K562 (cell line): Measurements from ENCODE around the gene POLR3GL. TPM values are rescaled to one million over a fixed set of nuclear protein-coding genes. Genes with fewer than 3 reads are reported as not detected.
A peak's percentile ranks its signal among the peaks of the same experiment; 100 is the strongest.

Source experiments
- ARID2 ChIP-seq: fragments of 450-650 bp; IDR thresholded peaks from 2 replicates; pipeline ENCODE4 v1.6.1; 2017; ENCODE audit warnings: antibody characterized with exemption, mild to moderate bottlenecking
- CEBPG ChIP-seq, 3 experiments: fragments of 200-800 bp in 1 of 3; sonication (Bioruptor generic) in 1 of 3; sonication (generic) in 1 of 3; formaldehyde crosslinking in 1 of 3; IDR thresholded peaks in 2 of 3; conservative IDR thresholded peaks in 1 of 3; 2 replicates each; pipeline versions ENCODE4 v1.6.1 to v1.8.0; 2016 to 2022; ENCODE audit warnings: missing compliant biosample characterization in 2 of 3, missing genetic modification characterization in 2 of 3, mild to moderate bottlenecking in 1 of 3, missing genetic modification reagents in 1 of 3
- ELF1 ChIP-seq: fragments of 200-800 bp; sonication (Bioruptor generic); IDR thresholded peaks from 2 replicates; pipeline ENCODE4 v1.6.1; 2016; ENCODE audit warnings: missing genetic modification characterization, missing compliant biosample characterization
- GATAD2A ChIP-seq: fragments of 450-650 bp; IDR thresholded peaks from 2 replicates; pipeline ENCODE4 v1.6.1; 2017
- HCFC1 ChIP-seq: IDR thresholded peaks from 2 replicates; pipeline ENCODE4 v1.6.1; 2012; ENCODE audit warnings: low read depth, low read length, improper control_type of control experiment
- HIVEP1 ChIP-seq: fragments of 250-450 bp; sonication (Bioruptor Pico); IDR thresholded peaks from 2 replicates; pipeline ENCODE4 v1.4.0; 2020; ENCODE audit warnings: mild to moderate bottlenecking
- MTA3 ChIP-seq: fragments of 450-650 bp; formaldehyde crosslinking; IDR thresholded peaks from 2 replicates; pipeline ENCODE4 v1.6.1; 2017; ENCODE audit warnings: mild to moderate bottlenecking, borderline replicate concordance
- MXI1 ChIP-seq: IDR thresholded peaks from 2 replicates; pipeline ENCODE4 v1.6.1; 2011; ENCODE audit warnings: low read depth, mild to moderate bottlenecking, improper control_type of control experiment, low read length
- NEUROD1 ChIP-seq: fragments of 150-350 bp; IDR thresholded peaks from 2 replicates; pipeline ENCODE4 v1.6.1; 2014; ENCODE audit warnings: borderline replicate concordance, low read length, low read depth; ENCODE audit not compliant: partially characterized antibody
- NFRKB ChIP-seq: fragments of 450-650 bp; IDR thresholded peaks from 2 replicates; pipeline ENCODE4 v1.6.1; 2016; ENCODE audit warnings: low read depth
- RUNX1 ChIP-seq: sonication (generic); IDR thresholded peaks from 2 replicates; pipeline ENCODE4 v1.6.1; 2016; ENCODE audit warnings: antibody characterized with exemption, low read depth
- TAL1 ChIP-seq: fragments of 450-650 bp; IDR thresholded peaks from 2 replicates; pipeline ENCODE4 v1.6.1; 2016; ENCODE audit warnings: mild to moderate bottlenecking
- ZC3H4 ChIP-seq: sonication (generic); formaldehyde crosslinking; IDR thresholded peaks from 2 replicates; pipeline ENCODE4 v1.9.0; 2021; ENCODE audit warnings: missing genetic modification reagents, borderline replicate concordance
- ZNF354B ChIP-seq: fragments of 250-450 bp; sonication (Bioruptor Pico); IDR thresholded peaks from 2 replicates; pipeline ENCODE4 v1.4.0; 2020
- ZNF644 ChIP-seq: fragments of 200-800 bp; sonication (Bioruptor generic); IDR thresholded peaks from 2 replicates; pipeline ENCODE4 v1.6.1; 2016; ENCODE audit warnings: low read depth, missing genetic modification characterization, missing compliant biosample characterization
- ZNF668 ChIP-seq: fragments of 250-450 bp; sonication (Bioruptor Pico); IDR thresholded peaks from 2 replicates; pipeline ENCODE4 v1.8.0; 2022; ENCODE audit warnings: mild to moderate bottlenecking, inconsistent platforms
- polyA plus RNA-seq, 8 experiments: library from polyadenylated mRNA; depleted of rRNA in 4 of 8; stranded (reverse) in 5 of 8; unstranded in 3 of 8; fragments of >200 nt; fragmentation: Nextera tagmentation in 2 of 8; fragmentation: Illumina TruSeq in 1 of 8; extraction: Ambion mirVana in 2 of 8; extraction: Trizol in 1 of 8; gene quantifications; 2 replicates each; pipeline versions ENCODE4 v1.2.1 to v1.2.3, GENCODE V29; 2011 to 2014; ENCODE audit warnings: inconsistent platforms in 1 of 8, missing spikeins in 1 of 8
- total RNA-seq, 7 experiments: library from RNA; depleted of rRNA in 6 of 7; stranded (reverse); fragments of >200 nt in 6 of 7; fragmentation: Illumina TruSeq in 2 of 7; extraction: Trizol in 2 of 7; gene quantifications; 2 replicates each; pipeline versions ENCODE4 v1.2.1 to v1.2.3, GENCODE V29; 2011 to 2021; ENCODE audit warnings: low replicate concordance in 1 of 7
- TF ChIP-seq, protein P1 (sequence below): fragments of 450-650 bp; IDR thresholded peaks from 2 replicates; pipeline ENCODE4 v1.6.1; 2018; ENCODE audit not compliant: partially characterized antibody
- TF ChIP-seq, protein P2 (sequence below): fragments of 450-650 bp; IDR thresholded peaks from 2 replicates; pipeline ENCODE4 v1.6.1; 2016; ENCODE audit warnings: antibody characterized with exemption
- TF ChIP-seq, protein P3 (sequence below): sonication (generic); formaldehyde crosslinking; IDR thresholded peaks from 2 replicates; pipeline ENCODE4 v1.8.0; 2022; ENCODE audit warnings: mild to moderate bottlenecking, missing genetic modification reagents

Gene POLR3GL
- total and polyA plus RNA-seq, 9 of the 15 experiments (the other 6 are each of a cell fraction or from before 2014, with no cell fraction given): 14.6 to 48.4 (median 38.2) TPM

GRCh38 chr1:145918144-145918991 is 46.1 kb upstream of the POLR3GL start, which contains the start of gene PEX11B (continued):
- TF ChIP-seq, protein P1, sequence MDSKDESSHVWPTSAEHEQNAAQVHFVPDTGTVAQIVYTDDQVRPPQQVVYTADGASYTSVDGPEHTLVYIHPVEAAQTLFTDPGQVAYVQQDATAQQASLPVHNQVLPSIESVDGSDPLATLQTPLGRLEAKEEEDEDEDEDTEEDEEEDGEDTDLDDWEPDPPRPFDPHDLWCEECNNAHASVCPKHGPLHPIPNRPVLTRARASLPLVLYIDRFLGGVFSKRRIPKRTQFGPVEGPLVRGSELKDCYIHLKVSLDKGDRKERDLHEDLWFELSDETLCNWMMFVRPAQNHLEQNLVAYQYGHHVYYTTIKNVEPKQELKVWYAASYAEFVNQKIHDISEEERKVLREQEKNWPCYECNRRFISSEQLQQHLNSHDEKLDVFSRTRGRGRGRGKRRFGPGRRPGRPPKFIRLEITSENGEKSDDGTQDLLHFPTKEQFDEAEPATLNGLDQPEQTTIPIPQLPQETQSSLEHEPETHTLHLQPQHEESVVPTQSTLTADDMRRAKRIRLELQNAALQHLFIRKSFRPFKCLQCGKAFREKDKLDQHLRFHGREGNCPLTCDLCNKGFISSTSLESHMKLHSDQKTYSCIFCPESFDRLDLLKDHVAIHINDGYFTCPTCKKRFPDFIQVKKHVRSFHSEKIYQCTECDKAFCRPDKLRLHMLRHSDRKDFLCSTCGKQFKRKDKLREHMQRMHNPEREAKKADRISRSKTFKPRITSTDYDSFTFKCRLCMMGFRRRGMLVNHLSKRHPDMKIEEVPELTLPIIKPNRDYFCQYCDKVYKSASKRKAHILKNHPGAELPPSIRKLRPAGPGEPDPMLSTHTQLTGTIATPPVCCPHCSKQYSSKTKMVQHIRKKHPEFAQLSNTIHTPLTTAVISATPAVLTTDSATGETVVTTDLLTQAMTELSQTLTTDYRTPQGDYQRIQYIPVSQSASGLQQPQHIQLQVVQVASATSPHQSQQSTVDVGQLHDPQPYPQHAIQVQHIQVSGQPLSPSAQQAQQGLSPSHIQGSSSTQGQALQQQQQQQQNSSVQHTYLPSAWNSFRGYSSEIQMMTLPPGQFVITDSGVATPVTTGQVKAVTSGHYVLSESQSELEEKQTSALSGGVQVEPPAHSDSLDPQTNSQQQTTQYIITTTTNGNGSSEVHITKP: no peak
- TF ChIP-seq ZNF644: no peak
- TF ChIP-seq TAL1: no peak
- TF ChIP-seq ARID2: no peak
- peak; percentile 70 for TF ChIP-seq NEUROD1
- no peak; the same call in 1 of the 2 replicates for TF ChIP-seq NFRKB
- TF ChIP-seq, protein P2, sequence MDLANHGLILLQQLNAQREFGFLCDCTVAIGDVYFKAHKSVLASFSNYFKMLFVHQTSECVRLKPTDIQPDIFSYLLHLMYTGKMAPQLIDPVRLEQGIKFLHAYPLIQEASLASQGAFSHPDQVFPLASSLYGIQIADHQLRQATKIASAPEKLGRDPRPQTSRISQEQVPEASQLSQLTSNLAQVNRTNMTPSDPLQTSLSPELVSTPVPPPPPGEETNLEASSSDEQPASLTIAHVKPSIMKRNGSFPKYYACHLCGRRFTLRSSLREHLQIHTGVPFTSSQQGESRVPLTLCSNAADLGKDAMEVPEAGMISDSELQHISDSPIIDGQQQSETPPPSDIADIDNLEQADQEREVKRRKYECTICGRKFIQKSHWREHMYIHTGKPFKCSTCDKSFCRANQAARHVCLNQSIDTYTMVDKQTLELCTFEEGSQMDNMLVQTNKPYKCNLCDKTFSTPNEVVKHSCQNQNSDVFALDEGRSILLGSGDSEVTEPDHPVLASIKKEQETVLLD: peak; percentile 73; the same call in 1 of the 2 replicates
- TF ChIP-seq, protein P3, sequence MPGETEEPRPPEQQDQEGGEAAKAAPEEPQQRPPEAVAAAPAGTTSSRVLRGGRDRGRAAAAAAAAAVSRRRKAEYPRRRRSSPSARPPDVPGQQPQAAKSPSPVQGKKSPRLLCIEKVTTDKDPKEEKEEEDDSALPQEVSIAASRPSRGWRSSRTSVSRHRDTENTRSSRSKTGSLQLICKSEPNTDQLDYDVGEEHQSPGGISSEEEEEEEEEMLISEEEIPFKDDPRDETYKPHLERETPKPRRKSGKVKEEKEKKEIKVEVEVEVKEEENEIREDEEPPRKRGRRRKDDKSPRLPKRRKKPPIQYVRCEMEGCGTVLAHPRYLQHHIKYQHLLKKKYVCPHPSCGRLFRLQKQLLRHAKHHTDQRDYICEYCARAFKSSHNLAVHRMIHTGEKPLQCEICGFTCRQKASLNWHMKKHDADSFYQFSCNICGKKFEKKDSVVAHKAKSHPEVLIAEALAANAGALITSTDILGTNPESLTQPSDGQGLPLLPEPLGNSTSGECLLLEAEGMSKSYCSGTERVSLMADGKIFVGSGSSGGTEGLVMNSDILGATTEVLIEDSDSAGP (CRISPR knock-in tag): peak; percentile 98
- no peak for TF ChIP-seq ELF1 (tag)
- peak; percentile 73; the same call in 1 of the 2 replicates for TF ChIP-seq GATAD2A
- no peak for TF ChIP-seq ZNF354B (CRISPR knock-in tag)
- TF ChIP-seq RUNX1: no peak
- TF ChIP-seq ZC3H4: no peak
- TF ChIP-seq MXI1: peak; percentile 75
- no peak for TF ChIP-seq HIVEP1 (CRISPR knock-in tag)
- no peak for TF ChIP-seq ZNF668 (CRISPR knock-in tag)
- TF ChIP-seq HCFC1: peak; percentile 56; the same call in 1 of the 2 replicates
- peak; percentile 99 for TF ChIP-seq MTA3
- no peak for TF ChIP-seq CEBPG (CRISPR knock-in tag; IDR thresholded peaks at IDR 0.05)
- no peak for TF ChIP-seq CEBPG (tag; conservative IDR thresholded peaks at IDR 0.05 in 1 of 2, IDR thresholded peaks at IDR 0.05 in 1 of 2)
